ENCODE measurements around the gene OBSL1.
A peak's percentile ranks its signal among the peaks of the same experiment; 100 is the strongest.

The OBSL1 gene

GRCh38 chr2:219598308-219599078, 27.2 kb upstream of the OBSL1 start:
- DNase-seq, result no peak
- intact Hi-C loops (cut with DNase I), result loop anchor here (5.0 kb wide), 1 partner anchor 56 kb away; the partner anchor contains the start of genes CHPF and TMEM198

GRCh38 chr2:219597552-219598307, 26.4 kb upstream of the OBSL1 start, which contains the start of gene STK11IP:
TSS of gene STK11IP (plus strand) at chr2:219597857. CDS start at chr2:219598120, 263 bp downstream.
- intact Hi-C loops (cut with DNase I), result loop anchor here (5.0 kb wide), 1 partner anchor 55 kb away; the partner anchor contains the start of genes CHPF and TMEM198
- DNase-seq, result peak; percentile 91 to 99 (median 96)

GRCh38 chr2:219596954-219597551, 25.7 kb upstream of the OBSL1 start:
- intact Hi-C loops (cut with DNase I), result loop anchor here (5.0 kb wide), 1 partner anchor 55 kb away; the partner anchor contains the start of genes CHPF and TMEM198
- peak in 3 of 42 donors; percentile 9 to 12 (median 10) for DNase-seq

GRCh38 chr2:219595256-219595655, 23.9 kb upstream of the OBSL1 start:
- no peak for DNase-seq
- intact Hi-C loops (cut with DNase I), result loop anchor here (5.0 kb wide), 1 partner anchor 53 kb away; the partner anchor contains the start of genes CHPF and TMEM198

GRCh38 chr2:219593154-219593553, 21.8 kb upstream of the OBSL1 start:
- DNase-seq, result no peak
- intact Hi-C loops (cut with DNase I), result no loop called here

GRCh38 chr2:219592736-219593135, 21.4 kb upstream of the OBSL1 start:
- no peak for DNase-seq
- intact Hi-C loops (cut with DNase I), result no loop called here

GRCh38 chr2:219591091-219591490, 19.8 kb upstream of the OBSL1 start:
- DNase-seq, result no peak
- intact Hi-C loops (cut with DNase I), result no loop called here

- intact Hi-C loops (cut with DNase I), result no loop called here
- DNase-seq, result no peak
Observed at GRCh38 chr2:219581346-219581745, 10.0 kb upstream of the OBSL1 start.

GRCh38 chr2:219578811-219579613, 7.7 kb upstream of the OBSL1 start:
- DNase-seq, result no peak
- intact Hi-C loops (cut with DNase I), result no loop called here

- intact Hi-C loops (cut with DNase I), result no loop called here
- DNase-seq, result peak in 32 of 42 donors; percentile 12 to 74 (median 46)
Observed at GRCh38 chr2:219576505-219577388, 5.4 kb upstream of the OBSL1 start.

GRCh38 chr2:219575566-219576504, 4.5 kb upstream of the OBSL1 start:
- intact Hi-C loops (cut with DNase I), result no loop called here
- DNase-seq, result no peak

GRCh38 chr2:219574484-219575311, 3.4 kb upstream of the OBSL1 start:
- intact Hi-C loops (cut with DNase I), result no loop called here
- no peak for DNase-seq

GRCh38 chr2:219573166-219573565, 1.8 kb upstream of the OBSL1 start:
- no peak for DNase-seq
- intact Hi-C loops (cut with DNase I), result no loop called here

GRCh38 chr2:219572237-219573001, 1.1 kb upstream of the OBSL1 start, which contains the start of gene INHA:
TSS of gene INHA (plus strand) at chr2:219572310. CDS start at chr2:219572375, 65 bp downstream.
- DNase-seq, result no peak
- intact Hi-C loops (cut with DNase I), result no loop called here

- intact Hi-C loops (cut with DNase I), result no loop called here
- peak in 4 of 42 donors; percentile 17 to 47 (median 32) for DNase-seq
Observed at GRCh38 chr2:219570924-219571310, 422 bp downstream of the OBSL1 start.
